ENCODE measurements around the gene DOCK9.

GRCh38 chr13:98809345-98809777 lies 168.5 kb downstream of the DOCK9 start:
- TF ChIP-seq CTCF (IDR thresholded peaks at IDR 0.05) (no peak), POLR2A (IDR thresholded peaks at IDR 0.05) (no peak)

Data from uterus (tissue), 2 donors.